GM13977 (cell line): ENCODE data around the gene TRAM2.

Experiments used
- DNase-seq: peaks from one replicate; pipeline ENCODE4 v3.0.0; 2012; ENCODE audit warnings: low spot score
- in situ Hi-C: fragments of 300-500 bp; cut with MboI; formaldehyde crosslinking; loops from one replicate; pipeline ENCODE4 v1.12.0; 2022; ENCODE audit warnings: low sequenced_read_pairs, low pct_unique_long_range_greater_than_20kb, mixed read lengths, inconsistent platforms; ENCODE audit not compliant: unreplicated experiment
- TF ChIP-seq, protein P1 (sequence below): IDR thresholded peaks from 2 replicates; pipeline ENCODE4 v1.5.1; 2012; ENCODE audit warnings: mild to moderate bottlenecking, control low read depth; ENCODE audit not compliant: insufficient read depth; ENCODE audit errors: extremely low read depth, missing control alignments

The TRAM2 gene

DNA sequence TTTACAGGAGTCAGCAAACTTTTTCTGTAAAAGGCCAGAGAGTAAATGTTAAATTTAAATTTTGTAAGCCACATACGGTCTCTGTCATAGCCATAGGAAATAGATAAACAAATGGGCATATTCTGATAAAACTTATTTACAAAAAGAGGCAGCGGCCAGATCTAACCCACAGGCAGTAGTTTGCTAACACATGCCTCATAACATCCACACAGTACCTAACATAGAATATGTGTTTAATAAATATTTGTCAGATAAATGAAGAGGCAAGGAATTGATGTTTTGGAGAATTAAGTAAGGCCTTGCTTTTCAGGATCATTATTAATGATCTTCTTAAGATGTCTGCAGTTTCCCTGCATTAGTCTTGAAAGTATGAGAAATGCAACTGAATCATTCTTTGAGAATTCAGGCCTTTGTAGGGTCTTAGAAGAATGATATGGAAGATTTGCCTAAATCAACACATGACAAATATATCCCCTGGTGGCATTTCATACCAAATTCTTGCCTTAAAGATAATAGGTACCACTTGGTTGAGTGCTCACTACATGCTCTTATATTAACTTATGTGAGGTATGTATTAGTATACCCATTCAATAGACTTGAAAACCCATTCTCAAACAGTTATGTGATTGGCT lies 39.3 kb upstream of the TRAM2 start:
- DNase-seq, result no peak
- in situ Hi-C loops, result no loop called here

DNA sequence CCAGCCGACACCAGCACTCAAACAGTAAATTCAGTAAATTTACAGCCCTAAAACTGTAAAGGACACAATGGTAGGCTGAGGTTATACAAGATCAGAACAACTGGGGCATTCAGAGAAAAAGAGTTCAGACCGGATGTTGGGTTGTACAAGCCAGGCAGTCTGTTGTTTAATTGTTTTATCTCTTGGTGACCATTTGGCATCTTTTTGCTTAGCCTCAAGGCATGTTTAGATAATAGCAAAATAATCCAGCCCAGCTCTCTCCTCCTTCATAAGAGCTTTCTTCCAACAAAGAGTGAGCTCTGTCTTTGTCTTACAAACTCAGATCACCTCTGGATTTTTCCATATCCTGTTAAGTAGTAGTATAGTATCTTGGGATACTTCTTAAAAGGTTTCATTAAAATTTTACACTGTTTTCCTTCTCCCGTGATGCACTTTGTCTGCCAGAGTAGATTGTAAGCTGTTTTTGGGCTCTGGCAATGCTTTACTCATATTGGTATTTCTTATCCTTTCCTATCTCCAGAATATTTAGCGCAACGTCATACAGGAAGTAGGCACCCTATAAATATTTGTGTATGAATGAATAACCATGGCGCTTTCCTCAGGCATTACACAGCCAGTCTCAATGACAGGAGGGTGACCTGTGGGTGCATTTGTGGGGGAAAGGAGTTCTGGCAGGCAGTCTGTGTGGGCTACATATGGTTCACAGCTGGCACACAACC lies 35.6 kb upstream of the TRAM2 start:
- TF ChIP-seq, protein P1, sequence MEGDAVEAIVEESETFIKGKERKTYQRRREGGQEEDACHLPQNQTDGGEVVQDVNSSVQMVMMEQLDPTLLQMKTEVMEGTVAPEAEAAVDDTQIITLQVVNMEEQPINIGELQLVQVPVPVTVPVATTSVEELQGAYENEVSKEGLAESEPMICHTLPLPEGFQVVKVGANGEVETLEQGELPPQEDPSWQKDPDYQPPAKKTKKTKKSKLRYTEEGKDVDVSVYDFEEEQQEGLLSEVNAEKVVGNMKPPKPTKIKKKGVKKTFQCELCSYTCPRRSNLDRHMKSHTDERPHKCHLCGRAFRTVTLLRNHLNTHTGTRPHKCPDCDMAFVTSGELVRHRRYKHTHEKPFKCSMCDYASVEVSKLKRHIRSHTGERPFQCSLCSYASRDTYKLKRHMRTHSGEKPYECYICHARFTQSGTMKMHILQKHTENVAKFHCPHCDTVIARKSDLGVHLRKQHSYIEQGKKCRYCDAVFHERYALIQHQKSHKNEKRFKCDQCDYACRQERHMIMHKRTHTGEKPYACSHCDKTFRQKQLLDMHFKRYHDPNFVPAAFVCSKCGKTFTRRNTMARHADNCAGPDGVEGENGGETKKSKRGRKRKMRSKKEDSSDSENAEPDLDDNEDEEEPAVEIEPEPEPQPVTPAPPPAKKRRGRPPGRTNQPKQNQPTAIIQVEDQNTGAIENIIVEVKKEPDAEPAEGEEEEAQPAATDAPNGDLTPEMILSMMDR, result no peak
- in situ Hi-C loops, result no loop called here
- DNase-seq, result no peak

More for the DNA sequence above, 39.3 kb upstream of the TRAM2 start:
- TF ChIP-seq, protein P1, result no peak

DNA sequence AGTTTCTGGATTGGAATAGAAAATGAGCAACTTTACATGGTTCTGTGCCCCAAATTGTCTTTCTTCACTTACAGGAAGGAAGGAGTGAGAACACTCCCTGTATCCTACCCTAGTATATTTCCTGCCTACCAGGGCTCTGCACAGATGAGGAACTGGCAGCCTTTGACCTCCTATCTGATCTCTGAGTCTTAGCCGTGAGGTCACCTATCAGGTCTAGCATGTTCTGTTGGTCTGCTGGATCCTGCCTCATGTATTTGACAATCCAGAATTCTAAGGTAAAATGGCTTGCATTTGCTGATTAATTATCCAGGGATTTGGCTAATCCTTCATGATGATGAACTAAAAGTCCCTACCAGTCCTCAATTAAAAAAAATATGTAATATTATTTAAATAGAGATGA lies 35.0 kb upstream of the TRAM2 start:
- no peak for DNase-seq
- TF ChIP-seq, protein P1, result no peak
- in situ Hi-C loops, result no loop called here

DNA sequence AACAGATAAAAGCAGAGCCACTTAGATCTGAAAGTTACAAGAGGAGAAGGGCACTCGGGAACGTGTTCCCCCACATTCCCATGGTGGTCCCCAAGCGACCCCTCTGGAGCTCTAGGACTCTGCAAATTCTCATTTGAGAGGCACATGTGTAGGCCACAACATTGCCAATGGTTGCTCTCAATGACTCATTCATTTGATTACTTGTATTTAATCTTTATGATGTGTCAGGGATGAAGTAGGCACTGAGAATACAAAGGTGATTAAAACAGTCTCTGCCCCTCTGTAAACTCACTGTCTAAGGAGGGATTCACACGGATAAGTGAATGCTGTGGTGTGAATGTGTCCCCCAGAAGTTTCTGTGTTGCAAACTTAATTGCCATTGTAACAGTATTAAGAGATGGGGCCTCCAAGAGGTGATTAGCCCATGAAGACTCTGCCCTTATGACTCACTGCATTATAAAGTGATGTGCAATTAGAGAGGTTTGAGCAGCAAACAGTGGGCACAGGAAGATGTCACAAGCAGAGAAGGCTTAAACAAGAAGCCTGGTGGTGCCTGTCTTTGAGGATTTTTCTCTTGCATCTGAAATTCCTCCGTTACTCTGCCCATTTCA lies 34.0 kb upstream of the TRAM2 start:
- DNase-seq, result no peak
- in situ Hi-C loops, result no loop called here
- TF ChIP-seq, protein P1, result no peak

DNA sequence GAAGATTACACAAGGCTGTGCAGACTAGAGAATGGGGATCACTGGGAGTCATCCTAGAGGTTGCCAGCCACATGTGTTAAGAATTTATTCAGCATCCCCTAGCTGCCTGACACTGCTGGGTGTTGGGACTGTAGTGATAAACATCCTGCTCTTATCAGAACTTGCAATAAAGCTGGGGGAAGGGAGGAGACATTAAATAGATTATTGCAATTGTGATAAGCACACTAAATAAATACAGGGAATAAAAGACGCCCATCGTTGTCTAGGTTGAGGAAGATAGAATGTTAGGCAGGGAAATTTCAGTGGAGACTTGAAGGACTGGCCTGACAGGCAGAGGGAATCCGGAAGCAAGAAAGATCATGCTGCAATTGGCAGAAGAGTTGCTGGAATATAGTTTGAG lies 33.2 kb upstream of the TRAM2 start:
- in situ Hi-C loops, result no loop called here
- TF ChIP-seq, protein P1, result no peak
- DNase-seq, result no peak

DNA sequence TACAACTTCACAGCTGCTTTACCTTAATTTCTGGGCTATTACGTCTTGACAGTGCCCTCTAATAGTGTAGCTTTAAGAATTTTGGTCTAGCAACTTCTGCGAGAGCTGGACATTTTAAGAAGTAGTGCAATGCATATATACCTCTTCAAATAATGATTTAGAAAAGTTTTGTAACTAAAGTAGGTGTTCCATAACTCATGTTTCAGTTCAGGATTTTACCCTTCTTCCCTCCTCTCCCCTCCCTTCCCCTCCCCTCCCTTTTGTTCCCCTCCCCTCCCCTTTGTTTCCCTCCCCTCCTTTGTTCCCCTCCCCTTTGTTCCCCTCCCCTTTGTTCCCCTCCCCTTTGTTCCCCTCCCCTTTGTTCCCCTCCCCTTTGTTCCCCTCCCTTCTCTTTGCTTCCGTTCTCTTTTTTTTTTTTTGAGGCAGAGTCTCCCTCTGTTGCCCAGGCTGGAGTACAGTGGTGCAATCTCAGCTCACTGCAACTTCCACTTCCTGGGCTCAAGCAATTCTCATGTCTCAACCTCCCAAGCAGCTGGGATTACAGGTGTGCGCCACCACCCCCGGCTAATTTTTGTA lies 28.8 kb upstream of the TRAM2 start:
- TF ChIP-seq, protein P1, result no peak
- DNase-seq, result no peak
- in situ Hi-C loops, result no loop called here
